Progenitor cell of endocrine pancreas (in vitro differentiated cells): ENCODE measurements around the gene APC2. TPM values are rescaled to one million over a fixed set of nuclear protein-coding genes. Genes with fewer than 3 reads are reported as not detected.

Experiments used
- DNase-seq: peaks from one replicate; pipeline ENCODE4 v3.0.0; 2021; ENCODE audit warnings: low spot score; ENCODE audit not compliant: unreplicated experiment
- H3K27ac Mint-ChIP-seq: 2 replicates; pipeline ENCODE4 v1.8.0; 2021; ENCODE audit warnings: mild to moderate bottlenecking, moderate library complexity, mixed read lengths
- H3K27me3 Mint-ChIP-seq: 2 replicates; pipeline ENCODE4 v1.8.0; 2021; ENCODE audit warnings: mixed read lengths
- H3K36me3 Mint-ChIP-seq: 2 replicates; pipeline ENCODE4 v1.8.0; 2022; ENCODE audit warnings: mixed read lengths; ENCODE audit not compliant: insufficient read depth
- H3K4me1 Mint-ChIP-seq: 2 replicates; pipeline ENCODE4 v1.8.0; 2021; ENCODE audit warnings: low read depth, mixed read lengths
- H3K4me3 Mint-ChIP-seq: 2 replicates; pipeline ENCODE4 v1.8.0; 2021; ENCODE audit warnings: low read depth, mild to moderate bottlenecking, moderate library complexity, mixed read lengths
- H3K9me3 Mint-ChIP-seq: 2 replicates; pipeline ENCODE4 v1.8.0; 2021; ENCODE audit warnings: low read depth, mixed read lengths
- CTCF ChIP-seq: fragments of 200-600 bp; sonication (generic); IDR thresholded peaks from one replicate; pipeline ENCODE4 v1.5.0; 2021; ENCODE audit warnings: antibody characterized with exemption, mild to moderate bottlenecking; ENCODE audit not compliant: unreplicated experiment
- total RNA-seq: library from RNA; stranded (reverse); gene quantifications from 2 replicates; pipeline ENCODE4 v1.2.1, GENCODE V29; 2021

Gene APC2
- total RNA-seq, 1 donor from 2014 or later: 5.8 TPM

GRCh38 chr19:1433119-1434039, 16.5 kb upstream of the APC2 start:
- TF ChIP-seq CTCF: no peak
- Mint-ChIP-seq H3K4me3 (no peak overlapping the region), H3K9me3 (no peaks in the 10 kb centered on the region), H3K36me3 (peaks cover 6% of the 10 kb centered on the region), H3K27ac (no peak overlapping the region), H3K4me1 (no peaks in the 10 kb centered on the region), H3K27me3 (no peaks in the 10 kb centered on the region)
- DNase-seq: no peak

- Mint-ChIP-seq H3K9me3 (no peaks in the 10 kb centered on the region), H3K36me3 (peaks cover 6% of the 10 kb centered on the region), H3K4me1 (no peaks in the 10 kb centered on the region), H3K27ac (no peak overlapping the region), H3K27me3 (no peaks in the 10 kb centered on the region), H3K4me3 (no peak overlapping the region)
- TF ChIP-seq CTCF: no peak
- DNase-seq: no peak
Observed at GRCh38 chr19:1434040-1434366, 15.9 kb upstream of the APC2 start.

GRCh38 chr19:1434577-1435060, 15.3 kb upstream of the APC2 start:
- H3K4me1 Mint-ChIP-seq: peaks cover 3% of the 10 kb centered on the region
- no peak overlapping the region for H3K4me3 Mint-ChIP-seq
- H3K27me3 Mint-ChIP-seq: no peaks in the 10 kb centered on the region
- TF ChIP-seq CTCF: no peak
- H3K36me3 Mint-ChIP-seq: peaks cover 7% of the 10 kb centered on the region
- no peaks in the 10 kb centered on the region for H3K9me3 Mint-ChIP-seq
- H3K27ac Mint-ChIP-seq: no peak overlapping the region
- no peak for DNase-seq

- Mint-ChIP-seq H3K4me3 (no peak overlapping the region), H3K4me1 (peaks cover 5% of the 10 kb centered on the region), H3K9me3 (no peaks in the 10 kb centered on the region), H3K27me3 (no peaks in the 10 kb centered on the region), H3K27ac (no peak overlapping the region), H3K36me3 (peaks cover 10% of the 10 kb centered on the region)
- no peak for TF ChIP-seq CTCF
- no peak for DNase-seq
Observed at GRCh38 chr19:1435378-1435989, 14.4 kb upstream of the APC2 start.

- H3K9me3 Mint-ChIP-seq: no peaks in the 10 kb centered on the region
- H3K4me1 Mint-ChIP-seq: peaks cover 5% of the 10 kb centered on the region
- H3K36me3 Mint-ChIP-seq: peaks cover 20% of the 10 kb centered on the region
- TF ChIP-seq CTCF: no peak
- DNase-seq: no peak
- peak overlapping the region; percentile 97 for H3K4me3 Mint-ChIP-seq
- H3K27ac Mint-ChIP-seq: no peak overlapping the region
- no peaks in the 10 kb centered on the region for H3K27me3 Mint-ChIP-seq
Observed at GRCh38 chr19:1437609-1438008, 12.3 kb upstream of the APC2 start.
